GM21717 (cell line): ENCODE data around the gene BCAT1.
"Not testable (repeated sequence)": the region's sequence is repeated elsewhere in the genome, so short reads cannot be mapped to it uniquely, and the experiment has no call there.

ENCODE experiments used
- ATAC-seq: cut with Tn5 transposase; IDR thresholded peaks from one replicate; pipeline ENCODE4 v1.9.1; 2021; ENCODE audit warnings: mild to moderate bottlenecking, moderate library complexity; ENCODE audit not compliant: unreplicated experiment

The BCAT1 gene

GRCh38 chr12:24928533-24929306 lies 20.2 kb downstream of the BCAT1 start:
- not testable (repeated sequence) for ATAC-seq

GRCh38 chr12:24928131-24928530 lies 20.8 kb downstream of the BCAT1 start:
- ATAC-seq: no peak

DNA sequence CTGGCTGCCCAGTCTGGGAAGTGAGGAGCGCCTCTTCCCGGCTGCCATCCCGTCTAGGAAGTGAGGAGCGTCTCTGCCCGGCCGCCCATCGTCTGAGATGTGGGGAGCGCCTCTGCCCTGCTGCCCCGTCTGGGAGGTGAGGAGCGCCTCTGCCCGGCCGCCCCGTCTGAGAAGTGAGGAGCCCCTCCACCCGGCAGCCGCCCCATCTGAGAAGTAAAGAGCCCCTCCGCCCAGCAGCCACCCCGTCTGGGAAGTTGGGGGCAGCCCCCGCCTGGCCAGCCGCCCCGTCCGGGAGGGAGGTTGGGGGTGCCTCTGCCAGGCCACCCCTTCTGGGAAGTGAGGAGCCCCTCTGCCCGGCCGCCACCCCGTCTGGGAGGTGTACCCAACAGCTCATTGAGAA lies 22.8 kb downstream of the BCAT1 start:
- not testable (repeated sequence) for ATAC-seq

- no peak for ATAC-seq
Observed at GRCh38 chr12:24922090-24922489, 26.8 kb downstream of the BCAT1 start.

- ATAC-seq: no peak
Observed at GRCh38 chr12:24921251-24922038, 27.5 kb downstream of the BCAT1 start.

GRCh38 chr12:24920141-24920540 lies 28.8 kb downstream of the BCAT1 start:
- no peak for ATAC-seq

DNA sequence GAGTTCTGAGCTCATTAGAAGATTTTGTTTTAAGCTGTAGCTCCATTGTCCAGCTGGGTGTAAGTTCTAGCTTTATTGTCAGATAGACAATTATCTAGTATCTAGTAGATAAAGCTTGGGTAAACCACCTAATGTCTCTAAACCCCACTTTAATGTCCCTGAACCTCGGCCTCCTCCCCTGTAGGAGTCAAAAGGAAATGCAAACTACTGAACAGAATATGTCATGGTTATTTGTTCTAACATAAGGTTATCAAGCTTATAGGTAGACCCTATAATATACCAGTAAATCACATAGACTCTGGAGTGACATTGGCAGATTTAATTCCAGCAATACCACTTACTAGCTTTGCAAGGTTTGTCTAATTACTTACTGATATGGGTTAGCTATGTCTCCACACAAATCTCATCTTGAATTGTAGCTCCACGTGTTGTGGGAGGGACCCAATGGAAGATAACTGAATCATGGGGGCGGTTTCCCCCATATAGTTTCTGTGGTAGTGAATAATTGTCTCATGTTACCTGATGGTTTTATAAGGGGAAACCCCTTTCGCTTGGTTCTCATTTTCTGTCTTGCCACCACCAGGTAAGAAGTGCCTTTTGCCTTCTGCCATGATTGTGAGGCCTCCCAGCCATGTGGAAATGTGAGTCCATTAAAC lies 29.4 kb downstream of the BCAT1 start:
- no peak for ATAC-seq

DNA sequence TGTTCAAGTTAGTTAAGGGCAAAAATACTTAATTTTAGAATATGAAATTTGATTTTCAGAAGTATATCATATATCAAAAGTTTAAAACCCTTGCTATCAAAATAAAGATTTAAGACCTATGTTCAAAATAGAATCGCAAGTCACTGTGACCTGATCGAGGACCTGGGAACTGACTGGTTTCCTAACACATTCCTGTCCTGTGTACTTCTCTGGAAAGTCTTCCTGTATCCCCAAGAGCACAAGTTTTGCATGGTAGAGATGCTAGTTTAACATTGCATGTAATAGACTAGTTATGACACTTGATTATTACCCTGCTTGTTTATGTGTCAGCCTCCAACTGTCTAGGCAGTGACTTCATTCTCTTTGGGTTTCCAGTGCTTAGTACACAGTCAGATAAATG lies 30.3 kb downstream of the BCAT1 start:
- no peak for ATAC-seq

GRCh38 chr12:24915501-24915900 lies 33.4 kb downstream of the BCAT1 start:
- ATAC-seq: no peak

DNA sequence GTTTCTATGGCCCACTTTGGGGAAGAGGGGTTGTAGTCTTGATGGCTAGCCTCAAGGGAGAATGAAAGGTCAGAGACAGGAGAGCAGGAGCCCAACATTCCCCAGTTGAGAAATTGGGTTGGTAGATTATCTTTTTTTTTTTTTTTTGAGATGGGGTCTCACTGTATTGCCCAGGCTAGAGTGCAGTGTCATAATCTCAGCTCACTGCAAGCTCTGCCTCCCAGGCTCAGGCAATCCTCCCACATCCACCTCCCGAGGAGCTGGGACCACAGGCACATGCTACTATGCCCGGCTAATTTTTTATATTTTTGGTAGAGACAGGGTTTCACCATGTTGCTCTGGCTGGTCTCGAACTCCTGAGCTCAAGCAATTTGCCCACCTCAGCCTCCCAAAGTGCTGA lies 34.9 kb downstream of the BCAT1 start:
- no peak for ATAC-seq

- ATAC-seq: no peak
Observed at GRCh38 chr12:24913130-24913529, 35.8 kb downstream of the BCAT1 start.

- no peak for ATAC-seq
Observed at GRCh38 chr12:24911271-24911791, 37.6 kb downstream of the BCAT1 start.

DNA sequence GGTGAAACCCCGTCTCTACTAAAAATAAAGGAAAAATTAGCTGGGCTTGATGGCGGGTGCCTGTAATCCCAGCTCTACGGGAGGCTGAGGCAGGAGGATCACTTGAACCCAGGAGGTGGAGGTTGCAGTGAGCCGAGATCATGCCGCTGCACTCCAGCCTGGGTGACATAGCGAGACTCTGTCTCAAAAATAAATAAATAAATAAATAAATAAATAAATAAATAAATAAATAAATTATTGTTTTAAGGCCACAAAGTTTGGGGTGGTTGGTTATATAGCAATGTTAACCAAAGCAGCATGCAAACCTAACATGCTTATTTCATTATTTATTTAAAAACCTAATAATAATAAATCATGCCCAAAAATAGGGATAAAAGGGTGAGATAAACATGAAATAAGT lies 38.7 kb downstream of the BCAT1 start:
- ATAC-seq: not testable (repeated sequence)

GRCh38 chr12:24909667-24910066 lies 39.2 kb downstream of the BCAT1 start:
- no peak for ATAC-seq

- ATAC-seq: no peak
Observed at GRCh38 chr12:24907464-24907863, 41.4 kb downstream of the BCAT1 start.

- no peak for ATAC-seq
Observed at GRCh38 chr12:24906141-24906540, 42.8 kb downstream of the BCAT1 start.

- no peak for ATAC-seq
Observed at GRCh38 chr12:24905431-24905830, 43.5 kb downstream of the BCAT1 start.

- ATAC-seq: no peak
Observed at GRCh38 chr12:24904871-24905270, 44.0 kb downstream of the BCAT1 start.

DNA sequence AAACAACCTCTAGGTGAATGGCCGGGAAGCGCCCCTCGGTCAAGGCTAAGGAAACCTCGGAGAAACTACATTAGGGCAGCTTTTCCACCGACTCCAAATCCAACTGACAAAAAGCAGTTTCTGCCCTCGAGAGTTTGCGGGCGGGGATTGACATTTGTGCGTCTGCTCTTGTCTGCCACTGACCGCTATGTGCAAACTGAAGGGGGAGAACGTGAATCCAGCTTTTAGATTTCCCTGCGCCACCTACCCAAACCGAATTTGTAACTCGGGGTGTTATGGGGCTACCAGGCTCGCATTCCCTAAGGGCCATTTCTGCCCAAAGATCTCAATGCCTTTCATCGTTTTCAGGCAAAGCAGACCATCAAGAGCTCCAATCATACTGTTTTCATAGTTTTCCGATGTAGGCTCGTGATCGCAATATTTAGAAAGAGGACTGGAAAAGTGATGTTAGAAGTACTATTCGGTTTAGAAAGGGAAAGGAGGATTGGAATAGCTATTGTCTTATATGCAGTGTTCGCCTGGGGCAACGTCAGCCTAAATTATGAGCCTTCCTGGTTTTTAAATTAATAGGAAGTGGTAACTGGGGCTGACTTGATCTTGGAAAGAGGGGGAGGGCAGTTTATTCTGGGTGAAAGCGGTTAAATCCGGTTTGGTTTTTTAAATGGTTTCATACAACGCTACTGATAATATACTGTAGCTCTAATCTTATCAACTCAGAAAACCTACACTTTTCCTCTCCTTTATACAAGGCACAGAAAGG lies 45.4 kb downstream of the BCAT1 start:
- ATAC-seq: no peak

GRCh38 chr12:24902511-24903328 lies 46.2 kb downstream of the BCAT1 start:
- no peak for ATAC-seq
